ENCODE data around the gene WWOX.

WWOX gene

DNA sequence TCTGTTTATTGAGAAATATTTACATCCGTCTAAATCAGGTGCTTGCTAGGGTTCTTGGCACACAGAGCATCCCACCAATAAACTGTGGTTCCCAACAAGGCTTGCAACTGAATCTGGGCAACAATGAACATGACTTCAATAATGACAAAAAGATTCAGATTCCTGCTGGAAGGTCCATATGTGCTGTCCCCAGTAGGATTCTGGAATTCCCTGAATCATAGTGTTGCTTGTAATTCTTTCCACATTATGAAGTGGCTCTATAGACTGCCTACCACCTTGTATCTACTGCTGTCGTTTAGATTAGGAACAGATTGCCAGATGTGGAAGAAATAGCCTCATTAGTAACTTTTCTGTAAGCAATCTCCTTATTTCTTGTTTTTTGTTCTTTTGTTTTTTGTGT, 265.9 kb downstream of the WWOX start:
- no peak for DNase-seq

DNA sequence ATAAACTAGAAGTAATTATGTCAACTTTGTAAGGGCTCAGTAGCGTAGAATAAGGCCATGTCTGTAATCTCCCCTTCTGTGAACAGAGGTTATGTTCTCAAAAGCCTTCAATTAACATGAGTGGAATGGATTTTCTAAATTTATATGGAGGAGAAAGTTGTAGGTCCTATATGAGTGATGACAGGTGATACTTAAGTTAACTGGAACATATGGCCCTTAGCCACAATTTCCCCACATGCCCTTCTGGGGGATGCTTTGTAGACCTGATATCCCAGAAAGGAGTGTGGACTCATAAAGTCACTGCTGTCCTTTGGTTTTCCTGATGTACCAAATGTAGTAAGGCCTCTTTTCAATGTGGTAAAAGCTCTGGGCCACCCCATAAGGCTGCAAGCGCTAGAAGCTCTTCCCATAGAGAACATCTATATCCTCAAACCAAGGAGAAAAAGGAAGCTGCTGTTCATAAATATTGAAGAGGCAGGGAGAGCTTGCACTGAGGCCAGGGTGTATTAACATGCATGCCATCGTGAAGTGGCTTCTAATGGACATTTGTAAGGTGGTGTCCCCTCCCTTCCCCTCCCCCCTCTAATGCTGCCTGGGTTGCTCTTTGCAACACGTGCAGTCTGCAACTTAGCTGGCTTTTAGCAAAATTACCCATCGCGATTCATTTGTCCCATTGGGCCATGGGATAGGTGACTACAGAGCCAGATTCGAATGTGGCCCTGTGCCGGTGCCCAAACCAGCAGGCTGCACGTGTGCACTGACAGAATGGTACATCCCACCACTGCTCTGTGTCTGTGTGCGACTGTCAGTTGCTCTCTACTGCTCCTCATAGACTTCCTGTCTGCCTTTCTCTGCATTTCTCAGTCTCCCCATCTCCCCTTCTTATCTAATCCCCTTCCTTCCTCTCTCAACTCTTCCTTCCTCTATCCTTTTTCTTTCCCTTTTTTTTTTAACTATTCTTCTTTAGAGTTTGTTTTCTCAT, 269.0 kb downstream of the WWOX start:
- DNase-seq, result no peak

- no peak for DNase-seq
These were observed 272.8 kb downstream of the WWOX start for GRCh38 chr16:78372277-78372676.

DNA sequence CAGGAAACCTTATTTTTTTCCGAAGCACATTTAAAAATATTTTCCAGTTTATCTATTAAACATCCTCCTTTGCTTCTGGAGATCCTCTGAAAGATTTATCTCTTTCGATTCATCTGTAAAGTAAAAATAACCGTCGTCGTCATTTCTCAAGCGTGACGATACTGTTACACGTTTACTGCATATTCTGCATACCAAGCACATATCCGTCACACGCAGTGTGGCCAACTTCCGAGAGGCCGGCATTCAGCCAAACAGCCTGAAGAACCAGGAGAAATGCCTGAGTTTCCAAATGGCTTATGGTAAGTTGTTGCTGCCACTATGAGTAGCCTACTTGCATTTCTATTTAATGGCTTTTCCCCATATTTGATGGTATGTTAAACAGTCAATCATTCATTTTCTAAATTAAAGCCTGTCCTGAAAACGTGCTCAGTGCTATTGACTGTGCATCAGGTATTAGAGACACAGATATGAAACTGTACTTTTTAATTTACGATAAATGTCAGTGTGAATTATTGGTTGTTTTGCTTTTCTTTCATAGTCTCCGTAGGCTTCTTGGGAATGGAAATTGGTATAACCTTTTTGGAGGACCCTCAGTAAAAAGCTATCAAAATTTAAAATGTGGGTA, 275.7 kb downstream of the WWOX start:
- no peak for DNase-seq

- no peak for DNase-seq
These were observed 277.0 kb downstream of the WWOX start for GRCh38 chr16:78376452-78376851.

DNA sequence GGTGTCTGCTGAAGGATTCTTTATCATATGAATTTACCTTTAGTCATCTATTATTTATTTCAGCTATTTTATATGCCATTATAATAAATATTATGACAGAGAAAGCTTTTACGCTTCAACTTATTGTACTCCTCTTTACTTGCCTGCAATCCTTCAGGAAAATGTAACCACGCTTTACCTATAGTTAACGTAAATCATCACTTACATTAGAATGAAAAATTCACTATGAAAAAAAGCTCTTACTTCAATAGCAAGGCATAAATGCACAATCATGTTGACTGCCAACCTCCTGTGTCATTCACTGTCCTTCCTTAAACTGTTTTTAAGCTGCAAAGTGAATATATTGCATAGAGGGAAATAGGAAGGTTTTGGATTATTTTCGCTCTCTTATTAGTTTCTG, 277.9 kb downstream of the WWOX start:
- no peak for DNase-seq

DNA sequence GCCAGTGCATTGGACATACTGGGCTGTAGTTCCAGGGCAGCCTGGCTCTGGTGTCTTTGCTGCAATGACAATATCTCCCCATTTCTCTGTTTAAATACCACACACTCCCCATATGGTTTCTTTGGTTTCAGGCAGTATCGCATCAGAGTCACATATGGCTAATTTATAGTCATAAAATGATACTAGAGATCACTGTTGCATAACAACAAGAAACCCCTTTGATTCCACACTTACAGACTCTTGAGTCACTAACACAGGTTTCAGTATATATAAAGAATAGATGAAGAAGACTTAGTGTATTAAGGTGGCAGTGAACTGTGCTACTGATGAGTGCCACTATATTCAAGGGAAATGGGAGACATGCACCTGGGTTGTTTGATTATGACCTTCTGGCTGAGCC, 281.6 kb downstream of the WWOX start:
- DNase-seq, result no peak

GRCh38 chr16:78383118-78383517, 283.7 kb downstream of the WWOX start:
- no peak for DNase-seq

DNA sequence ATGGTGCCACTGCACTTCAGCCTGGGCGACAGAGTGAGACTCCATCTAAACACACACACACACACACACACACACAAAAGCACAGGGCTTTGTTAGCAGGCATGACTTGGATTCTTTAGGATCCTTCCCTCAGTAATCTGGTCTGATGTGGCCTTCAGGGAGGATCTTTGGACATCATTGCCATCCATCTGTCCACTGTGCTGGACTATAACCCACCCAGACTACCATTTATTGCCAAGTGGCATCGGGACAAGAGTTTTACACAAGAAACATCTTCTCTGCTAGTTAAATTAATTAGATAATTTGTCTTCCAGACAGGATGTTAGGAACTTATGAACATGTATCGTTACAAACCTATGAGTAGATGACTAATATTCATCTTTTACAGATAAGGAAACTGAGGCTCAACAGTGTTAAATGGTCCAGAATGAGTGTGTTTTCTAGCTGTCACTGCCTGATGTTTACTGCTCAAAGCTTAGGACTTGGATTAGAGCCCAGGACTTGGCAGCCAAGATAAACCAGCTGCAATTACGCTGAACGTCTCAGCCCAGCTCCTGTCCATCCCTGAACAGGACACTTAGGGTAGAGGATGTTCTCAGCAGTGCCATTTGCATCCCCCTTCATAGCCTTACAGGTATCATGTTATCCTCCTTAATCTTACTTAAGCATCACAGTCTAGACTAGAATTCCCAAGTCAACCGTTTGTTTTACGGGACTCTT, 285.8 kb downstream of the WWOX start:
- DNase-seq, result no peak

DNA sequence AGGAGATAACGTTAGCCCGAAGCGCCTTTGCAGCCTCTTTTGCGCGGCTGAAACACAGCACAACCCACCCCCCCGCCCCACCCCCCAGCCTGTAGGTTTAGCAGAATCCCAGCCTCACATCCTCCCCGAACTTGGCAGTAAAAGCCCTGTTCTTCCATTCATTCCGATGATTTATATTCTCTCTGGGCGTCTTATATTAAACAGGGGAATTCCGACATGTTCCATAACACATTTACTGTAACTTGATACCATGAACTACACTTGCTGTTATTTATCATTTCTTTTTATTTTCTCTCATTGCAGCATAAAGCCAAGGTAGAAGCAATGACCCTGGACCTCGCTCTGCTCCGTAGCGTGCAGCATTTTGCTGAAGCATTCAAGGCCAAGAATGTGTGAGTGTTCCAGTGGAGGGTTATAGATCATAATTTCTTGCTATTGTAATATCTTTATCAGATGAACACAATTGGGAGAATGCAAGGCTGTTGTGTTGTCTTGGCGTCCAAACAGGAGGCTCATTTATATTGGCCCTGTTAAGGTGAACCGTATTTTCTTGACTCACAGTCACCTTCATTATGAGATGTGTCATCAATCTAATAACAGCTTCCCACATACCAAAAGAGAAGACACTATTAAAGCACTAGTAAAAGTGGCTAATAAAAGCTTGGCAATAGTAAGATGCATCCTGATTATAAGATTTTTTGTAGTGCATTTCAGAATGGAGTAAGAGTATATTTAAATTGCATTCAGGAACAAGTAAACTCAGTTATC, 287.3 kb downstream of the WWOX start:
- no peak for DNase-seq

GRCh38 chr16:78389009-78389498, 289.6 kb downstream of the WWOX start:
- DNase-seq, result no peak

- no peak for DNase-seq
These were observed 290.6 kb downstream of the WWOX start for GRCh38 chr16:78390092-78390491.

DNA sequence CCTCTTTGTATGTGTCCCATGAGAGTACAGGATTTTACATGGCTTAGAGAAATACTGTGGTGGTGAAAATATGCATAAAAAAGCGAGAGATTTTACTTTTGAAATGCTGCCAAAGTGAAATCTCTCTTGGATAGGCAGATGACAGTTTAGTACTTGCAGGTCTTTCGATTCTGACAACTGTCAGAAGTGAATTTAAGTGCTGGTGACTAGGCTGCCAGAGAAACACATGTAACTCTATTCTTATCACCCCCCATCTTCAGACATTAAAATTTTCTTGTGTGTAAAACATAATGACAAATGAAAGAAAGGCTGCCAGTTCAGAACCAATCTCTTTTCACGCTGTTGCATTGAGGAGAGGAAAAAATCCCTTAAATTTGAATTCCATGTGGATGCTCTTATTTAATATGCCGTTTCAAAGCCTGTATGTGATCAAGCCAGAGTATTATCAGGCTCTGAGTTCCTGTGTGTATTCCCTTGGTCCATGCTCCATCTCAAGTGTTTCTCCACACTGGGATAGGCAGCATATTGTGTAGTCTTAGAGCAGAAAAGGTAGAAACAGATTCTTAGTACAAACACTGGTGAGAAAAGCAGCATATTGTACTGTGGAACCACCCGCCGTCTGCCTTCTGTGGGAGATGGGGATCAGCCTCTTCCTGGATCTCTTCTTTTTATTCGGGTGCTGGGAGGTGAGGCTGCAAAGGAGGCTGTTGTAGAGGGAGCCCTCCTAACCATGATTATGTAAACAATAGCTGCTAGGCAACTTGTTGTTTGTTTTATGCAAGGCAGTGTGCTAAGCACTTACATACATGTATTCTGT, 291.3 kb downstream of the WWOX start:
- DNase-seq, result no peak

DNA sequence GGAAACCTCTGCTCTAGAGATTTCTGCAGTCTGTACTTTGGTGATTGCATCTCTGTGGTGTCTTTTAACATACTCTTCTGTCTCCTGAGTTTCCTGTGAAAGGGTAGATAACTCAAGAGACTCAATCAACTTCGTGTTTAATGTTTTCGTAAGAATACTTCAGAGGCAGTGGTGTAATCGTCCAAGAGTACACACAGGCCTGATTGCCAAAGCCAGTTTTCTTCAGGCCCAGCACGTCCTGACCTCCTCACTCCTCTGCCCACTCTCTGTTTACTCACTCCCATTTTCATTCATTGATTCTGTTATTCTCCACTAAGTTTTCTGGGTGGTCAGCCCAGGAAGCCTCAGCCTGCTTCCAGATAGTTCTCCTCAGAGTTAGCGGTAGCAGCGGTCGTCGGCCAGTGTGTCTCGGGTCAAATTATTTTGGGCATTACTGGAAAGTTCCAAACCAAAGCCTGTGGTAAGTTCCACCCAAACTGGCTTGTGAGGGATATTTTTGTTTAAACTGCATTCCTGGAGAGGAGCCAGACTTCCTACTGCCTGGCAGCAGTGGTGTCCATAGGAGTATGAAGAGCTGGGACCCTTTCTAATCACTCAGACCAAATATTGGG, 293.2 kb downstream of the WWOX start:
- no peak for DNase-seq

DNA sequence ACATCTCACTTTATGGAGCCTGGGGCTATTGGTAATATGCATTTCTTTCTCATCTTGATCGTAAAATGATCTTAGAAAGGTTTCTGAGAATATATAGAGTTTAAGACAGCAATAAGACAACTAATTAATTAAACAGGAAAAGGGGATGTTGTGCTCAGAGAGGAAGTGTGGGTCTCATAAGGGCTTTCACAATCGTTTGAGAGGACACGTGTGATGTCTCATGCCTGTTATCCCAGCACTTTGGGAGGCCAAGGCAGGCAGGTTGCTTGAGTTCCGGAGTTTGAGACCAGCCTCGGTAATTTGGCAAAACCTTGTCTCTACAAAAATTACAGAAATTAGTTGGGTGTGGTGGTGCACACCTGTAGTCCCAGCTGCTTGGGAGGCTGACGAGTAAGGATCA, 295.6 kb downstream of the WWOX start:
- no peak for DNase-seq

DNA sequence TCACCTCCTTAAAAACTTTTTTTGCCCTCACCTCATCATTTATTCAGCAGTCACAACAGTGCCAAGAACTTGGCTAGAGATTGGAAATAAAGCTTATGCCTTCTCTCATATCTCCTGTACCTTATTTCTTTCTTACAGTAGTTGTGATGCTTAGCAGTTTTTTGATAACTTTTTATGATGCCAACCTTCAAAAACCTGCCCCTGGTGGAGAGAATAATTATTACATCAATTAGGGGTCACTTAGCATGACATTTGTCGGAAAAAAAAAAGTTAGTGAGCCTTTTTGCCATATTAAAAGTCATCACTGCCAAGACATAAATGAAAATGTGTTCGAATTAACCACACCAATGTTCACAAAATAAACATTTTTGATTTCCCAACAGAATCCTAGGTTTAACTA, 296.6 kb downstream of the WWOX start:
- DNase-seq, result no peak

- no peak for DNase-seq
These were observed 297.2 kb downstream of the WWOX start for GRCh38 chr16:78396673-78397072.

GRCh38 chr16:78399384-78399783, 299.9 kb downstream of the WWOX start:
- DNase-seq, result no peak

DNA sequence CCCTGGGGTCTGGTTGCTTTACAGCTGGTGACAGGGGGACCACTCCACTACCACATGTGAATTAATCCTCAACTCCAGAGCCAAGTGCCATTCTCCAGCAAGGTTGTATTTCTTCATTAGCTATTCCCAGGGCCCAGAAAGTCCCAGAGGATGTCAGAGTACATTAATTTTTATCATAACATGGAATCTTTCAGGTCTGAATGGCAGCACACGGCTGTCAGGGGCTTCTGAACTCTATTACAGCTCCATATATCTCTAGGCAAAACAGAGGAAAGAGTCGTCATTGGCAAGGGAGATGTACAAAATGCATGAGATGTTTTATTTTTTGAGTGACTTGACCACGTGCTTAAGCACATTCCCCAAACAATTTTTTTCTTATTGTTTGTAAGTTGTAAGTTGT, 303.4 kb downstream of the WWOX start:
- DNase-seq, result no peak

GRCh38 chr16:78405040-78405439, 305.6 kb downstream of the WWOX start:
- no peak for DNase-seq

- no peak for DNase-seq
These were observed 306.4 kb downstream of the WWOX start for GRCh38 chr16:78405833-78406232.

Data from effector CD4-positive, alpha-beta T cell (primary cell).